SU-DHL-6 (cell line): Measurements from ENCODE around the gene CAMK2D.

Experiments
- H2AFZ ChIP-seq: fragments of 200-600 bp; sonication (generic); 2 replicates; pipeline ENCODE4 v1.6.1; 2014; ENCODE audit warnings: low read depth, mild to moderate bottlenecking, moderate library complexity, mixed read lengths, antibody characterized with exemption, low read length; ENCODE audit not compliant: severe bottlenecking
- H3F3A ChIP-seq: fragments of 200-600 bp; shearing (Covaris generic); 2 replicates; pipeline ENCODE4 v1.6.0; 2016; ENCODE audit warnings: antibody characterized with exemption, mild to moderate bottlenecking; ENCODE audit not compliant: insufficient read depth
- H3K27ac ChIP-seq: fragments of 200-600 bp; sonication (generic); 2 replicates; pipeline ENCODE4 v1.5.1; 2016; ENCODE audit warnings: low read depth, mild to moderate bottlenecking, low read length, moderate library complexity, mixed read lengths
- H3K27me3 ChIP-seq: fragments of 200-600 bp; sonication (generic), shearing (Covaris generic); 2 replicates; pipeline ENCODE4 v1.6.0; 2014; ENCODE audit warnings: mild to moderate bottlenecking, low read length
- H3K36me3 ChIP-seq: fragments of 200-600 bp; sonication (generic); 2 replicates; pipeline ENCODE4 v1.6.1; 2014; ENCODE audit warnings: mild to moderate bottlenecking, low read length, mixed read lengths
- H3K4me2 ChIP-seq: fragments of 300-600, 200-600 bp; shearing (Covaris generic), sonication (generic); 2 replicates; pipeline ENCODE4 v1.6.0; 2014; ENCODE audit warnings: low read length, low read depth, mild to moderate bottlenecking; ENCODE audit not compliant: poor library complexity, severe bottlenecking
- H3K4me3 ChIP-seq: fragments of 200-600 bp; sonication (generic); 2 replicates; pipeline ENCODE4 v1.5.1; 2014; ENCODE audit warnings: antibody characterized with exemption, low read length, mild to moderate bottlenecking, mixed read lengths; ENCODE audit not compliant: insufficient read depth, poor library complexity, severe bottlenecking
- H3K79me2 ChIP-seq: fragments of 200-600 bp; sonication (generic); 2 replicates; pipeline ENCODE4 v1.6.1; 2014; ENCODE audit warnings: mild to moderate bottlenecking, low read length, moderate library complexity; ENCODE audit not compliant: insufficient read depth
- H3K9ac ChIP-seq: fragments of 200-600 bp; sonication (generic); 2 replicates; pipeline ENCODE4 v1.7.0; 2014; ENCODE audit warnings: mild to moderate bottlenecking, low read length
- H3K9me2 ChIP-seq: fragments of 200-600 bp; sonication (generic); replicated peaks from 2 replicates; pipeline ENCODE4 v1.6.1; 2014; ENCODE audit warnings: low read length; ENCODE audit not compliant: insufficient read depth
- H3K9me3 ChIP-seq: fragments of 200-600 bp; sonication (generic); 2 replicates; pipeline ENCODE4 v1.6.1; 2014; ENCODE audit warnings: low read length, mixed read lengths; ENCODE audit not compliant: insufficient read depth
- H4K20me1 ChIP-seq: fragments of 200-600 bp; sonication (generic); 2 replicates; pipeline ENCODE4 v1.6.1; 2014; ENCODE audit warnings: low read depth, mild to moderate bottlenecking, antibody characterized with exemption, low read length, moderate library complexity, mixed read lengths
- EZH2phosphoT487 ChIP-seq: fragments of 200-600 bp; sonication (generic), shearing (Covaris generic); conservative IDR thresholded peaks from 2 replicates; pipeline ENCODE4 v1.6.1; 2018; ENCODE audit warnings: mild to moderate bottlenecking, antibody characterized with exemption, low read length, moderate library complexity, mixed read lengths
- TF ChIP-seq, protein P1 (sequence below): fragments of 200-600 bp; sonication (generic); IDR thresholded peaks from one replicate; pipeline ENCODE4 v1.5.1; 2017; ENCODE audit warnings: antibody characterized with exemption, mild to moderate bottlenecking, low read length, moderate library complexity; ENCODE audit not compliant: insufficient read depth, poor library complexity, severe bottlenecking

Gene CAMK2D

DNA sequence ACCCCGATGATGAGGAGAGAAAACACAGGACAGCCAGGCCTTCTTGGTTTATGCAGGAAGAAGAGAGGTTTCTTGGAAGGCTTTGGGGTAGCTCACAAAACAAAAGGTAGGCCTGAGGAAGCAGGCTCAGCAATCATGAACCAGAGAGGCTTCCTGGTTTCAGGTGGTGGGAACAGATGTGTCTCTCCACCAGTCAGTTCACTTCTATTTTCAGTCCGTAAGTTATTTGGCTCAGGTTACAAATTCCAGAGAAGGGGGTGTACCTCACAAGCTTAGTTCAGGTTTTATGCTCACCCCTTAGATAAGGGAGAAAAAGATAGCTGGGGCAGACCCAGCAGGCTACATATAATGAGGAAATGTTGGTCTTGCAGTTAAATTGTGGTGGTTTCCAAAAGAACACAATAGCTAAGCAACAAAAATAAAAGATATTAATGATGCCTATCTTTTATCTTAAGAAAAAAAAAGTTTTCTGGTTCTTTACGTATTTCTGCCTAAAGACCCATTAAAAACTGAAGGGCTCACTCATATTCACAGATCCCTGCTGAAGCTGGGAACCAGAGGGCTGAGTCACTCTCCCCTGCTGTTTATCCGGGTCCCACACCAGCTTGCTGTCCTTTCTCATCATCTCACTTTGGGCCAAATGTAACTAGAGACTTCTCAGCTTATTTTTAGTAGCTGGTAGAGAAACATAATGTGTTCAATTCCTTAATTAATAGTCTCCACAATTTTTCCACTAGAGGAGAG, 177.0 kb downstream of the CAMK2D start:
- no peak overlapping the region for H3K27ac ChIP-seq

DNA sequence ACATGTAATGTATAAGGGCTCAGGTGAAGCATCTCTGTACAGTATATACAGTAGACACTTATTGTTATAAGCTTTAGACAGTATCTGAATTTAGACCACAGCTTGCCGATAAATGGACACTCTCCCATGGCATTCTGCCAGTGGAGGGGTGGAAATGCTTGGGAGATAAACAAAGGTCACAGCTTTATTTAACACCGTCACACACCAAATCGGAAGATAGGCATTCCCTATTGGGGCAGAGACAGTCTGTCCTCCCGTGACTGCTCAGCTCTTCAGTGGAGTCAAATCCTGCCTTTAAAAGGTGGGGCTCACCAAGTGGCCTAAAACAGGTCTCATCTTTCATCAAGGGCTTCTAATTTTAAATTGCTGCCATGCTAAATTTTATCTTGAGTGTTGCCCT, 178.8 kb downstream of the CAMK2D start:
- Histone ChIP-seq H3K9me2 (no peaks in the 10 kb centered on the region), H3K4me2 (no peak overlapping the region), H3K4me3 (no peak overlapping the region), H3F3A (no peaks in the 10 kb centered on the region), H3K27me3 (no peaks in the 10 kb centered on the region), H3K36me3 (no peaks in the 10 kb centered on the region), H3K9me3 (no peaks in the 10 kb centered on the region), H3K27ac (no peak overlapping the region), H2AFZ (no peak overlapping the region), H3K9ac (no peak overlapping the region), H3K79me2 (no peaks in the 10 kb centered on the region), H4K20me1 (no peaks in the 10 kb centered on the region)
- TF ChIP-seq, protein P1, sequence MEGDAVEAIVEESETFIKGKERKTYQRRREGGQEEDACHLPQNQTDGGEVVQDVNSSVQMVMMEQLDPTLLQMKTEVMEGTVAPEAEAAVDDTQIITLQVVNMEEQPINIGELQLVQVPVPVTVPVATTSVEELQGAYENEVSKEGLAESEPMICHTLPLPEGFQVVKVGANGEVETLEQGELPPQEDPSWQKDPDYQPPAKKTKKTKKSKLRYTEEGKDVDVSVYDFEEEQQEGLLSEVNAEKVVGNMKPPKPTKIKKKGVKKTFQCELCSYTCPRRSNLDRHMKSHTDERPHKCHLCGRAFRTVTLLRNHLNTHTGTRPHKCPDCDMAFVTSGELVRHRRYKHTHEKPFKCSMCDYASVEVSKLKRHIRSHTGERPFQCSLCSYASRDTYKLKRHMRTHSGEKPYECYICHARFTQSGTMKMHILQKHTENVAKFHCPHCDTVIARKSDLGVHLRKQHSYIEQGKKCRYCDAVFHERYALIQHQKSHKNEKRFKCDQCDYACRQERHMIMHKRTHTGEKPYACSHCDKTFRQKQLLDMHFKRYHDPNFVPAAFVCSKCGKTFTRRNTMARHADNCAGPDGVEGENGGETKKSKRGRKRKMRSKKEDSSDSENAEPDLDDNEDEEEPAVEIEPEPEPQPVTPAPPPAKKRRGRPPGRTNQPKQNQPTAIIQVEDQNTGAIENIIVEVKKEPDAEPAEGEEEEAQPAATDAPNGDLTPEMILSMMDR, result no peak
- no peak for TF ChIP-seq EZH2phosphoT487

More for the DNA sequence above, 177.0 kb downstream of the CAMK2D start:
- no peaks in the 10 kb centered on the region for H3K27me3 ChIP-seq
- H3K4me2 ChIP-seq, result no peak overlapping the region
- H3K9me2 ChIP-seq, result no peaks in the 10 kb centered on the region
- H3K4me3 ChIP-seq, result no peak overlapping the region
- H3K79me2 ChIP-seq, result no peaks in the 10 kb centered on the region
- H2AFZ ChIP-seq, result no peak overlapping the region
- no peaks in the 10 kb centered on the region for H4K20me1 ChIP-seq
- H3K36me3 ChIP-seq, result no peaks in the 10 kb centered on the region
- H3F3A ChIP-seq, result no peaks in the 10 kb centered on the region
- H3K9ac ChIP-seq, result no peak overlapping the region
- no peak for TF ChIP-seq EZH2phosphoT487
- TF ChIP-seq, protein P1, result no peak
- H3K9me3 ChIP-seq, result no peaks in the 10 kb centered on the region

DNA sequence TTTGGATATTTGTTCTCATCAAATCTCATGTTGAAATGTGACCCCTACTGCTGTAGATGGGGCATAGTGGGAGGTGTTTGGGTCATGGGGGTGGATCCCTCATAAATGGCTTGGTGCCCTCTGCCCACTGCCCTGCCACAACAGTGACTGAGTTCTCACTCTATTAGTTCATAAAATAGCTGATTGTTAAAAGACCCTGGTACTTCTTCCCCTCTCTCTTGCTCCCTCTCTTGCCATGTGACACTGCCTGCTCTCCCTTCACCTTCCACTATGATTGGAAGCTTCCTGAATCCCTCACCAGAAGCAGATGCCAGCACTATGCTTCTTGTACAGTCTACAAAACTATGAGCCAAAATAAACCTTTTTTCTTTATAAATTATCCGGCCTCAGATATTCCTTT, 182.2 kb downstream of the CAMK2D start:
- Histone ChIP-seq H3K27me3 (no peaks in the 10 kb centered on the region), H3F3A (no peaks in the 10 kb centered on the region), H3K9me3 (no peaks in the 10 kb centered on the region), H2AFZ (no peak overlapping the region), H3K27ac (no peak overlapping the region), H4K20me1 (no peaks in the 10 kb centered on the region), H3K36me3 (no peaks in the 10 kb centered on the region), H3K79me2 (no peaks in the 10 kb centered on the region), H3K4me3 (no peak overlapping the region), H3K9me2 (no peaks in the 10 kb centered on the region), H3K9ac (no peak overlapping the region), H3K4me2 (no peak overlapping the region)
- no peak for TF ChIP-seq EZH2phosphoT487
- TF ChIP-seq, protein P1, result no peak
